ENCODE data around the gene EPHB4.

EPHB4 gene

DNA sequence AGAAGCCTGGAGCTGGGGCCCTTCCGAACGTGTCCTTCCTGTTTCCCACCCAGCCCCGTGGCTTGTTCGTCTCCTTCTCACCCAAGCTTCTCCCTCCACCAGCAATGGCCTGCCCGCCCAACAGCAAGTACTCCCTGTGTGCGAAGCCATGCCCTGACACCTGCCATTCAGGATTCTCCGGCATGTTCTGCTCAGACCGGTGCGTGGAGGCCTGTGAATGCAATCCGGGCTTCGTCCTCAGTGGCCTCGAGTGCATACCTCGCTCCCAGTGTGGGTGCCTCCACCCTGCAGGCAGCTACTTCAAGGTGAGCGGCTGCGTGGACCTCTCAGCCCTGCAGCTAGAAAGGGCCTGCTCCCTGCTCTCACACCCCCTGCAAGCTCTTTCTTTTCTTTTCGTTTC lies 62.1 kb downstream of the EPHB4 start (continued):
- TF ChIP-seq, protein P1, sequence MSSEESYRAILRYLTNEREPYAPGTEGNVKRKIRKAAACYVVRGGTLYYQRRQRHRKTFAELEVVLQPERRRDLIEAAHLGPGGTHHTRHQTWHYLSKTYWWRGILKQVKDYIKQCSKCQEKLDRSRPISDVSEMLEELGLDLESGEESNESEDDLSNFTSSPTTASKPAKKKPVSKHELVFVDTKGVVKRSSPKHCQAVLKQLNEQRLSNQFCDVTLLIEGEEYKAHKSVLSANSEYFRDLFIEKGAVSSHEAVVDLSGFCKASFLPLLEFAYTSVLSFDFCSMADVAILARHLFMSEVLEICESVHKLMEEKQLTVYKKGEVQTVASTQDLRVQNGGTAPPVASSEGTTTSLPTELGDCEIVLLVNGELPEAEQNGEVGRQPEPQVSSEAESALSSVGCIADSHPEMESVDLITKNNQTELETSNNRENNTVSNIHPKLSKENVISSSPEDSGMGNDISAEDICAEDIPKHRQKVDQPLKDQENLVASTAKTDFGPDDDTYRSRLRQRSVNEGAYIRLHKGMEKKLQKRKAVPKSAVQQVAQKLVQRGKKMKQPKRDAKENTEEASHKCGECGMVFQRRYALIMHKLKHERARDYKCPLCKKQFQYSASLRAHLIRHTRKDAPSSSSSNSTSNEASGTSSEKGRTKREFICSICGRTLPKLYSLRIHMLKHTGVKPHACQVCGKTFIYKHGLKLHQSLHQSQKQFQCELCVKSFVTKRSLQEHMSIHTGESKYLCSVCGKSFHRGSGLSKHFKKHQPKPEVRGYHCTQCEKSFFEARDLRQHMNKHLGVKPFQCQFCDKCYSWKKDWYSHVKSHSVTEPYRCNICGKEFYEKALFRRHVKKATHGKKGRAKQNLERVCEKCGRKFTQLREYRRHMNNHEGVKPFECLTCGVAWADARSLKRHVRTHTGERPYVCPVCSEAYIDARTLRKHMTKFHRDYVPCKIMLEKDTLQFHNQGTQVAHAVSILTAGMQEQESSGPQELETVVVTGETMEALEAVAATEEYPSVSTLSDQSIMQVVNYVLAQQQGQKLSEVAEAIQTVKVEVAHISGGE (tag by site-specific recombination; conservative IDR thresholded peaks at IDR 0.05; ENCODE audit: low read depth), result no peak
- no peak for TF ChIP-seq ZNF610 (tag by site-specific recombination; IDR thresholded peaks at IDR 0.05; ENCODE audit: borderline replicate concordance)

DNA sequence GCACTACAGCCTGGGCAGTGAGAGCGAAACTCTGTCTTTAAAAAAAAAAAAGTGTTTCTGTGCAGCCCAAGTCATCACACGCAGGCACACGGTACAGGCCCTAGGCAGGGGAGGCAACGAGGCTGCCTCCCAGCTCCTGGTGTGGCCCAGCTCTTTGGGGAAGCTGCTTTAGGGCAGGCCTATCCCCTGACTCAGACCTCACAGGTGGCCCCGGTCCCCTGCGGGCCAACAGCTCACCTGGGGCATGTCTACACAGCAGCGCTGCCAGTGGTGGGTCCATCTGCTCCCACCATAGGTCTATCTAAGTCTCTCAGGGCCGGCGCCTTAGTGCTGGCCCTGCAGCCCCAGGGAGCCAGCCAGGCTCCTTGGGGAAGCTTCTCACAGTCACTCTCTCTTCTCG lies 62.5 kb downstream of the EPHB4 start:
- CTCF ChIA-PET, result no interaction called here
- POLR2A ChIA-PET, result no interaction called here
- TF ChIP-seq, protein P2, sequence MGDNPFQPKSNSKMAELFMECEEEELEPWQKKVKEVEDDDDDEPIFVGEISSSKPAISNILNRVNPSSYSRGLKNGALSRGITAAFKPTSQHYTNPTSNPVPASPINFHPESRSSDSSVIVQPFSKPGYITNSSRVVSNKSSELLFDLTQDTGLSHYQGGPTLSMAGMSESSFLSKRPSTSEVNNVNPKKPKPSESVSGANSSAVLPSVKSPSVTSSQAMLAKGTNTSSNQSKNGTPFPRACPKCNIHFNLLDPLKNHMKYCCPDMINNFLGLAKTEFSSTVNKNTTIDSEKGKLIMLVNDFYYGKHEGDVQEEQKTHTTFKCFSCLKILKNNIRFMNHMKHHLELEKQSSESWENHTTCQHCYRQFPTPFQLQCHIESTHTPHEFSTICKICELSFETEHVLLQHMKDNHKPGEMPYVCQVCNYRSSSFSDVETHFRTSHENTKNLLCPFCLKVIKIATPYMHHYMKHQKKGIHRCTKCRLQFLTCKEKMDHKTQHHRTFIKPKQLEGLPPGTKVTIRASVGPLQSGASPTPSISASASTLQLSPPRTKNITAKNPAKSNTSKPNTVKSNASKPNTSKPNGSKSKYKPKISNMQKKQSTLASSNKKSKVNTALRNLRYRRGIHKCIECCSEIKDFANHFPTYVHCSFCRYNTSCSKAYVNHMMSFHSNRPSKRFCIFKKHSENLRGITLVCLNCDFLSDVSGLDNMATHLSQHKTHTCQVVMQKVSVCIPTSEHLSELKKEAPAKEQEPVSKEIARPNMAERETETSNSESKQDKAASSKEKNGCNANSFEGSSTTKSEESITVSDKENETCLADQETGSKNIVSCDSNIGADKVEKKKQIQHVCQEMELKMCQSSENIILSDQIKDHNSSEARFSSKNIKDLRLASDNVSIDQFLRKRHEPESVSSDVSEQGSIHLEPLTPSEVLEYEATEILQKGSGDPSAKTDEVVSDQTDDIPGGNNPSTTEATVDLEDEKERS (tag by site-specific recombination; IDR thresholded peaks at IDR 0.05), result no peak
- TF ChIP-seq, protein P3, sequence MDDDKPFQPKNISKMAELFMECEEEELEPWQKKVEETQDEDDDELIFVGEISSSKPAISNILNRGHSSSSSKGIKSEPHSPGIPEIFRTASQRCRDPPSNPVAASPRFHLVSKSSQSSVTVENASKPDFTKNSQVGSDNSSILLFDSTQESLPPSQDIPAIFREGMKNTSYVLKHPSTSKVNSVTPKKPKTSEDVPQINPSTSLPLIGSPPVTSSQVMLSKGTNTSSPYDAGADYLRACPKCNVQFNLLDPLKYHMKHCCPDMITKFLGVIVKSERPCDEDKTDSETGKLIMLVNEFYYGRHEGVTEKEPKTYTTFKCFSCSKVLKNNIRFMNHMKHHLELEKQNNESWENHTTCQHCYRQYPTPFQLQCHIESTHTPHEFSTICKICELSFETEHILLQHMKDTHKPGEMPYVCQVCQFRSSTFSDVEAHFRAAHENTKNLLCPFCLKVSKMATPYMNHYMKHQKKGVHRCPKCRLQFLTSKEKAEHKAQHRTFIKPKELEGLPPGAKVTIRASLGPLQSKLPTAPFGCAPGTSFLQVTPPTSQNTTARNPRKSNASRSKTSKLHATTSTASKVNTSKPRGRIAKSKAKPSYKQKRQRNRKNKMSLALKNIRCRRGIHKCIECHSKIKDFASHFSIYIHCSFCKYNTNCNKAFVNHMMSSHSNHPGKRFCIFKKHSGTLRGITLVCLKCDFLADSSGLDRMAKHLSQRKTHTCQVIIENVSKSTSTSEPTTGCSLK (tag by site-specific recombination; IDR thresholded peaks at IDR 0.05), result no peak
- peak; percentile 76 for TF ChIP-seq GLIS1 (tag by site-specific recombination; IDR thresholded peaks at IDR 0.05)
- no peak for TF ChIP-seq ZNF701 (tag by site-specific recombination; IDR thresholded peaks at IDR 0.05)
- TF ChIP-seq ZIC2 (tag by site-specific recombination; IDR thresholded peaks at IDR 0.05), result peak; percentile 91
- TF ChIP-seq ZFP41 (tag by site-specific recombination; IDR thresholded peaks at IDR 0.05; ENCODE audit: borderline replicate concordance), result no peak
- no peaks in the 10 kb centered on the region for H3K4me1 ChIP-seq (ENCODE audit: control insufficient read depth, insufficient read depth, low read length)
- H3K27ac ChIP-seq (ENCODE audit: extremely low read depth, low read depth, low read length), result no peak overlapping the region
- no peak overlapping the region for H3K4me3 ChIP-seq (ENCODE audit: low read depth, low read length)
- H3K36me3 ChIP-seq (ENCODE audit: control insufficient read depth in 2 of 2, insufficient read depth in 1 of 2, low read length in 2 of 2), result no peaks in the 10 kb centered on the region
- H3K9me3 ChIP-seq (ENCODE audit: control insufficient read depth, insufficient read depth, low read depth, low read length), result no peaks in the 10 kb centered on the region

DNA sequence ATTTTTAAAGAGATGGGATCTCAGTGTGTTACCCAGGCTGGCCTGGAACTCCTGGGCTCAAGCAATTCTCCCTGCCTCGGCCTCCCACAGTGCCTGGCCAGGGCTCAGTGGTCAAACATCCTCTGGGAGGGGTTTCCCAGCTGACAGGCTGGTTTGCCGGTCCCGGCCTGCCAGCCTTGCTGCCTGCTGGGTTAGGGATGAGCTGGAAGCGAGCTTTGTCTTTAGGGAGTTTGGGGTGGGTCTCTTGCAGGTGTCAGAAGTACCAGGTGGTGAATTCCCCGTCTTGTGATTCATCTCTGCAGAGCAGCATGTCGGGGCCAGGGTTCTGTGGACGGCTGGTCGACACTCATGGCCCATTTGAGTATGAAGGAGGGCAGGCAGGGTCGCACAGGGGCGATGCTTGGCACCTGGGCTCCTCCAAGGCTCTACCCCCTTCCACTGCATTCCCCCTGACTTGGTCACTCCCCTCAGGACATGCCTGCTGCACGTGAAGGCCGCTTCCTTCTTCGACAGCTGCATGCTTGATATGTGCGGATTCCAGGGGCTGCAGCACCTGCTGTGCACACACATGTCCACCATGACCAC lies 63.7 kb downstream of the EPHB4 start:
- no peak overlapping the region for H3K27ac ChIP-seq (ENCODE audit: extremely low read depth, low read depth, low read length)
- TF ChIP-seq ZNF292 (tag by site-specific recombination; IDR thresholded peaks at IDR 0.05; ENCODE audit: borderline replicate concordance, low read depth) (no peak), ZNF626 (tag by site-specific recombination; IDR thresholded peaks at IDR 0.05) (no peak), ZNF596 (tag by site-specific recombination; IDR thresholded peaks at IDR 0.05) (no peak), ZNF354C (tag by site-specific recombination; IDR thresholded peaks at IDR 0.05; ENCODE audit: borderline replicate concordance, low read depth) (no peak), RBAK (tag by site-specific recombination; IDR thresholded peaks at IDR 0.05) (no peak), ZNF324 (tag by site-specific recombination; IDR thresholded peaks at IDR 0.05) (no peak), ZSCAN23 (tag by site-specific recombination; IDR thresholded peaks at IDR 0.05) (no peak), ZNF114 (tag by site-specific recombination; IDR thresholded peaks at IDR 0.05) (no peak), ZNF629 (tag by site-specific recombination; IDR thresholded peaks at IDR 0.05) (no peak), MYNN (tag by site-specific recombination; IDR thresholded peaks at IDR 0.05; ENCODE audit: borderline replicate concordance) (no peak), ZNF19 (tag by site-specific recombination; IDR thresholded peaks at IDR 0.05; ENCODE audit: low read depth) (no peak), ZFP69B (tag by site-specific recombination; IDR thresholded peaks at IDR 0.05) (no peak), ZNF621 (tag by site-specific recombination; IDR thresholded peaks at IDR 0.05) (no peak), EGR2 (tag by site-specific recombination; IDR thresholded peaks at IDR 0.05; ENCODE audit: low read depth) (no peak), BCL11A (tag by site-specific recombination; IDR thresholded peaks at IDR 0.05; ENCODE audit: low read depth) (no peak)
- TF ChIP-seq, protein P4, sequence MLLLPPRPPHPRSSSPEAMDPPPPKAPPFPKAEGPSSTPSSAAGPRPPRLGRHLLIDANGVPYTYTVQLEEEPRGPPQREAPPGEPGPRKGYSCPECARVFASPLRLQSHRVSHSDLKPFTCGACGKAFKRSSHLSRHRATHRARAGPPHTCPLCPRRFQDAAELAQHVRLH (tag by site-specific recombination; IDR thresholded peaks at IDR 0.05), result no peak

More for the DNA sequence above, 63.7 kb downstream of the EPHB4 start:
- POLR2A ChIA-PET, result no interaction called here
- CTCF ChIA-PET, result interaction anchor here (0.6 kb wide), 1 partner anchor 552 kb away, joined by 4 read pairs; no protein-coding TSS in a partner anchor
- Histone ChIP-seq H3K4me1 (ENCODE audit: control insufficient read depth, insufficient read depth, low read length) (no peaks in the 10 kb centered on the region), H3K9me3 (ENCODE audit: control insufficient read depth, insufficient read depth, low read depth, low read length) (no peaks in the 10 kb centered on the region), H3K4me3 (ENCODE audit: low read depth, low read length) (no peak overlapping the region), H3K36me3 (ENCODE audit: control insufficient read depth in 2 of 2, insufficient read depth in 1 of 2, low read length in 2 of 2) (no peaks in the 10 kb centered on the region)
